HG03039 (cell line): ENCODE results near the gene ITGB2.
"Not testable (repeated sequence)": the region's sequence is repeated elsewhere in the genome, so short reads cannot be mapped to it uniquely, and the experiment has no call there.

ENCODE experiments used
- ATAC-seq: cut with Tn5 transposase; IDR thresholded peaks from one replicate; pipeline ENCODE4 v1.9.1; 2021; ENCODE audit warnings: mild to moderate bottlenecking, moderate library complexity; ENCODE audit not compliant: unreplicated experiment

The ITGB2 gene

GRCh38 chr21:44887126-44887806 is 33.4 kb downstream of the ITGB2 start:
- ATAC-seq = no peak

GRCh38 chr21:44886113-44887075 is 34.3 kb downstream of the ITGB2 start:
- ATAC-seq = no peak

GRCh38 chr21:44885615-44886014 is 35.1 kb downstream of the ITGB2 start:
- ATAC-seq = no peak

GRCh38 chr21:44884097-44884496 is 36.6 kb downstream of the ITGB2 start:
- no peak for ATAC-seq

GRCh38 chr21:44883250-44883649 is 37.4 kb downstream of the ITGB2 start:
- no peak for ATAC-seq

- ATAC-seq = no peak
Observed at GRCh38 chr21:44881198-44881872, 39.4 kb downstream of the ITGB2 start.

GRCh38 chr21:44880405-44881197 is 40.1 kb downstream of the ITGB2 start:
- no peak for ATAC-seq

- not testable (repeated sequence) for ATAC-seq
Observed at GRCh38 chr21:44879238-44879637, 41.5 kb downstream of the ITGB2 start.

- ATAC-seq = no peak
Observed at GRCh38 chr21:44878053-44878982, 42.4 kb downstream of the ITGB2 start.

GRCh38 chr21:44876849-44877575 is 43.7 kb downstream of the ITGB2 start:
- no peak for ATAC-seq

GRCh38 chr21:44875316-44875700 is 45.4 kb downstream of the ITGB2 start:
- no peak for ATAC-seq

- no peak for ATAC-seq
Observed at GRCh38 chr21:44874497-44875315, 46.0 kb downstream of the ITGB2 start.

GRCh38 chr21:44874240-44874496 is 46.5 kb downstream of the ITGB2 start:
- ATAC-seq = no peak

- ATAC-seq = peak; percentile 65
Observed at GRCh38 chr21:44873356-44874239, 47.1 kb downstream of the ITGB2 start, which contains the start of gene PTTG1IP. Gene PTTG1IP (minus strand): TSS chr21:44873690. CDS start chr21:44873616, 74 bp downstream.

- no peak for ATAC-seq
Observed at GRCh38 chr21:44872649-44873355, 47.9 kb downstream of the ITGB2 start.

- ATAC-seq = no peak
Observed at GRCh38 chr21:44872323-44872648, 48.4 kb downstream of the ITGB2 start.
